Osteocyte (in vitro differentiated cells): ENCODE results near the gene SYDE2. TPM values are rescaled to one million over a fixed set of nuclear protein-coding genes. Genes with fewer than 3 reads are reported as not detected.

Experiments
- DNase-seq: peaks from one replicate; pipeline ENCODE4 v3.0.0; 2021; ENCODE audit warnings: mixed read lengths; ENCODE audit not compliant: unreplicated experiment; ENCODE audit errors: extremely low spot score
- H3K27ac Mint-ChIP-seq: one replicate; pipeline ENCODE4 v1.8.0; 2021; ENCODE audit warnings: mild to moderate bottlenecking, mixed read lengths; ENCODE audit not compliant: unreplicated experiment
- H3K27me3 Mint-ChIP-seq: one replicate; pipeline ENCODE4 v1.8.0; 2021; ENCODE audit warnings: mixed read lengths; ENCODE audit not compliant: unreplicated experiment
- H3K36me3 Mint-ChIP-seq: one replicate; pipeline ENCODE4 v1.8.0; 2021; ENCODE audit warnings: mixed read lengths; ENCODE audit not compliant: unreplicated experiment
- H3K4me1 Mint-ChIP-seq: one replicate; pipeline ENCODE4 v1.8.0; 2021; ENCODE audit warnings: mixed read lengths; ENCODE audit not compliant: unreplicated experiment
- H3K4me3 Mint-ChIP-seq: one replicate; pipeline ENCODE4 v1.8.0; 2021; ENCODE audit warnings: mild to moderate bottlenecking, moderate library complexity, mixed read lengths; ENCODE audit not compliant: unreplicated experiment
- H3K9me3 Mint-ChIP-seq: one replicate; pipeline ENCODE4 v1.8.0; 2021; ENCODE audit warnings: mixed read lengths; ENCODE audit not compliant: unreplicated experiment
- CTCF ChIP-seq: fragments of 200-600 bp; sonication (generic); IDR thresholded peaks from 2 replicates; pipeline ENCODE4 v1.5.0; 2021; ENCODE audit warnings: antibody characterized with exemption, mild to moderate bottlenecking, moderate library complexity
- total RNA-seq: library from RNA; stranded (reverse); gene quantifications from 2 replicates; pipeline ENCODE4 v1.2.1, GENCODE V29; 2021

Gene SYDE2
- total RNA-seq, 1 donor from 2014 or later: 6.3 TPM

DNA sequence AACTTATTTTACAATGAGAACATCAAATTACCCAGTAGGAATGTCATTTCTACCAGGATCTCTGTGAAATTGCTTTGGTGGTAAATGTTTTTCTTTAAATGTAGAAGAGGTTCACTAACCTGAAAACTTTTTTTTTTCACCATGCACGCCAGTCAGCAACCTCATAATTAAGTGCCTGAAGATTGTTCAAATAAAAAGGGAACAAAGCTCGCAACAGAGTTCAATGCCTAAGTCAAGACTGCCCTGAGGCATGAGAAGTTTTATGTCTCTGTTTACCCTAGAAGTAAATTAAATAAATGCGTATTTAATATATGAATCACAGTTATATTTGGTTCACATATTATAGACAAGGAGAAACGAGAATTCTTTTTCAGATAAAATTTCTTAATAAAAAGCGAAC is 13.8 kb upstream of the SYDE2 start:
- no peak for DNase-seq
- Mint-ChIP-seq H3K27ac (no peak overlapping the region), H3K4me3 (no peak overlapping the region), H3K27me3 (no peaks in the 10 kb centered on the region), H3K9me3 (peaks cover 5% of the 10 kb centered on the region), H3K36me3 (peaks cover 4% of the 10 kb centered on the region), H3K4me1 (peaks cover 25% of the 10 kb centered on the region)
- no peak for TF ChIP-seq CTCF

- Mint-ChIP-seq H3K27me3 (peaks cover 4% of the 10 kb centered on the region), H3K36me3 (no peaks in the 10 kb centered on the region), H3K9me3 (no peaks in the 10 kb centered on the region), H3K4me3 (no peak overlapping the region), H3K27ac (no peak overlapping the region), H3K4me1 (peaks cover 20% of the 10 kb centered on the region)
- no peak for DNase-seq
- no peak for TF ChIP-seq CTCF
Measured at GRCh38 chr1:85208488-85208887, 7.7 kb upstream of the SYDE2 start.

DNA sequence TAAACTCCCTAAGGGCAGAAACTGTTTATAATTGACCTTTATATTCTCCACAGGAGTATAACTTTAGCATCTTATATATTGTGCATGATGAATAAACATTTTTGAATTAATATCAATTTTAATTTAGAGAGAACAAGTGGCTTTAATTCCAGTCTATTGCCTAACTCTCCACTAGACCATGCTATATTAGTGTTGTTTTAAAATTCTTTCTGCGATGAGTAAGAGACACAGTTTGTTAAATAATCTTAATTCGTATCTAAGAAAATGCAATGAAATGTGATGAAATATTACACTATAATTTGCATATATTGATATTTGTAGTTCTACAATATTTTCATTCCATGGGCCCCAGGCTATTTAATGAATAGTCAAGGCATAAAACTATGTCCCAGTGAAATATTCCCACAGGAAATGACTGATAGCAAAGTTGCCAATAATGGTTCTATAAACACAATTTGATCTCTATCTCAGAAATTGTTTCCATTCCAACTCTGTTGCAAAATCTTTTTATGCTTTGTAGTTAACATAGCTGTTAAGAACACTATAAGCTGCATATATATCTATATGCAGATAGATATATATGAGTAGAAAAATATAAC is 2.9 kb upstream of the SYDE2 start:
- Mint-ChIP-seq H3K9me3 (no peaks in the 10 kb centered on the region), H3K4me3 (no peak overlapping the region), H3K36me3 (no peaks in the 10 kb centered on the region), H3K27ac (peak overlapping the region; percentile 44), H3K27me3 (peaks cover 4% of the 10 kb centered on the region), H3K4me1 (peaks cover 48% of the 10 kb centered on the region)
- no peak for DNase-seq
- TF ChIP-seq CTCF: no peak

DNA sequence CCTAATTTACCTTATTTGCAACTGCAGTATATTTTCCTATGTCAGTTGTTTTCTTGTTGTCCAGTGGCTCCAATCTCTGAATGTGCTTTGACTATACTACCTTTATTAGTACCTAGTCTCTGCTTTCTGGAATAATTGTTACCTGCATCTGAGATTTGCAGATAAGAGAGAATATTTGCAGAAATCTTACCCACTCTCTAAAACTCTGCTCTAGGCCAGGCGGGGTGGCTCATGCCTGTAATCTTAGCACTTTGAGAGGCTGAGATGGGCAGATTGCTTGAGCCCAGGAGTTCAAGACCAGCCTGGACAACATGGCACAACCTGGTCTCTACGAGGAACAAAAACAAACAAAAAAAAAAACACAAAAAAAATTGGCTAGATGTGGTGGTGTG is 2.0 kb upstream of the SYDE2 start:
- no peaks in the 10 kb centered on the region for H3K36me3 Mint-ChIP-seq
- H3K27ac Mint-ChIP-seq: peak overlapping the region; percentile 31
- peaks cover 4% of the 10 kb centered on the region for H3K27me3 Mint-ChIP-seq
- TF ChIP-seq CTCF: no peak
- no peak overlapping the region for H3K4me3 Mint-ChIP-seq
- DNase-seq: no peak
- H3K4me1 Mint-ChIP-seq: peaks cover 55% of the 10 kb centered on the region
- H3K9me3 Mint-ChIP-seq: no peaks in the 10 kb centered on the region

GRCh38 chr1:85202092-85202863 is 1.5 kb upstream of the SYDE2 start:
- Mint-ChIP-seq H3K27me3 (no peaks in the 10 kb centered on the region), H3K27ac (peak overlapping the region; percentile 88), H3K4me3 (peak overlapping the region; percentile 86), H3K9me3 (no peaks in the 10 kb centered on the region), H3K36me3 (no peaks in the 10 kb centered on the region), H3K4me1 (peaks cover 58% of the 10 kb centered on the region)
- DNase-seq: no peak
- no peak for TF ChIP-seq CTCF
